Panc1 (cell line): ENCODE measurements around the gene RESF1.

ENCODE experiments used
- POLR2AphosphoS5 ChIP-seq: IDR thresholded peaks from 2 replicates; pipeline ENCODE4 v1.6.1; 2012; ENCODE audit warnings: mild to moderate bottlenecking, low read depth, low read length, moderate library complexity
- SIN3A ChIP-seq: IDR thresholded peaks from 2 replicates; pipeline ENCODE4 v1.6.1; 2012; ENCODE audit warnings: low read depth, mild to moderate bottlenecking, low read length, moderate library complexity, borderline replicate concordance; ENCODE audit not compliant: insufficient read depth
- TCF7L2 ChIP-seq: IDR thresholded peaks from 2 replicates; pipeline ENCODE4 v1.6.1; 2011; ENCODE audit warnings: mild to moderate bottlenecking, low read depth, low read length, inconsistent platforms
- TF ChIP-seq, protein P1 (sequence below): fragments of 450-650 bp; IDR thresholded peaks from 2 replicates; pipeline ENCODE4 v1.5.1; 2017; ENCODE audit warnings: mild to moderate bottlenecking

DNA sequence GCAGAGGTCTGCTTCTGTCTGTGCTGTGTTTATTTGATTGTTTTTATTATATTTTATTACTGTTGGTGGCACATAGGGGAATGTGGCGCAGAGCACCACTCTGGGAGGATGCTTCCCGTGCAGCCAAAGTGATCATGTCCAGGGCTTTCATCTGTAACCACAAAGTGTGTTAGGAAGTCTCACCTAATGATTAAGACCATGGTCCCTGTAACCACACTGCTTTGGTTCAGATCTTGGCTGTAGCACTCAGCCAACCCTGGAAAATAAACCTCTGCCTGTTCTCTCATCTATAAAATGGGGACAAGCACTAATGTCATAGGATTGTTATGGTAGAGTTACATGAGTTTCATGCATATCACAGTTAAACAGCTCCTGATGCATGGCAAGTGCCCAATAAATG, 1.9 kb downstream of the RESF1 start:
- TF ChIP-seq, protein P1, sequence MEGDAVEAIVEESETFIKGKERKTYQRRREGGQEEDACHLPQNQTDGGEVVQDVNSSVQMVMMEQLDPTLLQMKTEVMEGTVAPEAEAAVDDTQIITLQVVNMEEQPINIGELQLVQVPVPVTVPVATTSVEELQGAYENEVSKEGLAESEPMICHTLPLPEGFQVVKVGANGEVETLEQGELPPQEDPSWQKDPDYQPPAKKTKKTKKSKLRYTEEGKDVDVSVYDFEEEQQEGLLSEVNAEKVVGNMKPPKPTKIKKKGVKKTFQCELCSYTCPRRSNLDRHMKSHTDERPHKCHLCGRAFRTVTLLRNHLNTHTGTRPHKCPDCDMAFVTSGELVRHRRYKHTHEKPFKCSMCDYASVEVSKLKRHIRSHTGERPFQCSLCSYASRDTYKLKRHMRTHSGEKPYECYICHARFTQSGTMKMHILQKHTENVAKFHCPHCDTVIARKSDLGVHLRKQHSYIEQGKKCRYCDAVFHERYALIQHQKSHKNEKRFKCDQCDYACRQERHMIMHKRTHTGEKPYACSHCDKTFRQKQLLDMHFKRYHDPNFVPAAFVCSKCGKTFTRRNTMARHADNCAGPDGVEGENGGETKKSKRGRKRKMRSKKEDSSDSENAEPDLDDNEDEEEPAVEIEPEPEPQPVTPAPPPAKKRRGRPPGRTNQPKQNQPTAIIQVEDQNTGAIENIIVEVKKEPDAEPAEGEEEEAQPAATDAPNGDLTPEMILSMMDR, result no peak
- TF ChIP-seq POLR2AphosphoS5, result no peak
- no peak for TF ChIP-seq SIN3A
- no peak for TF ChIP-seq TCF7L2
